Measurements from ENCODE around the gene ZFP92.

Gene ZFP92

GRCh38 chrX:153457827-153458466 is 46.7 kb downstream of the ZFP92 start:
- DNase-seq: no peak

- DNase-seq: no peak
Measured at GRCh38 chrX:153458476-153458875, 47.2 kb downstream of the ZFP92 start.

GRCh38 chrX:153459986-153460385 is 48.7 kb downstream of the ZFP92 start:
- DNase-seq: no peak

GRCh38 chrX:153460826-153461225 is 49.6 kb downstream of the ZFP92 start:
- DNase-seq: no peak

Data from bone marrow (tissue), 2 donors.